ENCODE data around the gene EMP1. TPM values are rescaled to one million over a fixed set of nuclear protein-coding genes. Genes with fewer than 3 reads are reported as not detected.

Gene EMP1
- total RNA-seq, 1 donor from 2014 or later: 163 TPM

- Mint-ChIP-seq H3K4me1 (ENCODE audit: unreplicated experiment) (peaks cover 82% of the 10 kb centered on the region), H3K27me3 (ENCODE audit: unreplicated experiment) (no peaks in the 10 kb centered on the region), H3K36me3 (ENCODE audit: unreplicated experiment) (peaks cover 5% of the 10 kb centered on the region), H3K27ac (ENCODE audit: unreplicated experiment) (peak overlapping the region; percentile 95), H3K4me3 (ENCODE audit: unreplicated experiment) (peak overlapping the region; percentile 84), H3K9me3 (ENCODE audit: unreplicated experiment) (no peaks in the 10 kb centered on the region)
- DNase-seq (ENCODE audit: extremely low spot score, unreplicated experiment): no peak
- TF ChIP-seq CTCF (IDR thresholded peaks at IDR 0.05): no peak
Measured at GRCh38 chr12:13197526-13198143, 1.1 kb downstream of the EMP1 start.

- no peak for TF ChIP-seq CTCF (IDR thresholded peaks at IDR 0.05)
- H3K27me3 Mint-ChIP-seq (ENCODE audit: unreplicated experiment): no peaks in the 10 kb centered on the region
Measured at GRCh38 chr12:13198241-13198640, 1.7 kb downstream of the EMP1 start.

GRCh38 chr12:13198876-13199275 lies 2.4 kb downstream of the EMP1 start:
- Mint-ChIP-seq H3K27ac (ENCODE audit: unreplicated experiment) (peak overlapping the region; percentile 95), H3K9me3 (ENCODE audit: unreplicated experiment) (no peaks in the 10 kb centered on the region), H3K4me1 (ENCODE audit: unreplicated experiment) (peaks cover 80% of the 10 kb centered on the region), H3K4me3 (ENCODE audit: unreplicated experiment) (peak overlapping the region; percentile 41), H3K36me3 (ENCODE audit: unreplicated experiment) (peaks cover 5% of the 10 kb centered on the region), H3K27me3 (ENCODE audit: unreplicated experiment) (no peaks in the 10 kb centered on the region)
- no peak for TF ChIP-seq CTCF (IDR thresholded peaks at IDR 0.05)
- DNase-seq (ENCODE audit: extremely low spot score, unreplicated experiment): no peak

More at GRCh38 chr12:13198241-13198640, 1.7 kb downstream of the EMP1 start:
- peak overlapping the region; percentile 84 for H3K4me3 Mint-ChIP-seq (ENCODE audit: unreplicated experiment)
- peak overlapping the region; percentile 95 for H3K27ac Mint-ChIP-seq (ENCODE audit: unreplicated experiment)
- H3K36me3 Mint-ChIP-seq (ENCODE audit: unreplicated experiment): peaks cover 5% of the 10 kb centered on the region
- peaks cover 80% of the 10 kb centered on the region for H3K4me1 Mint-ChIP-seq (ENCODE audit: unreplicated experiment)
- no peak for DNase-seq (ENCODE audit: extremely low spot score, unreplicated experiment)
- H3K9me3 Mint-ChIP-seq (ENCODE audit: unreplicated experiment): no peaks in the 10 kb centered on the region

- no peak for TF ChIP-seq CTCF (IDR thresholded peaks at IDR 0.05)
- peak overlapping the region; percentile 95 for H3K27ac Mint-ChIP-seq (ENCODE audit: unreplicated experiment)
- peaks cover 82% of the 10 kb centered on the region for H3K4me1 Mint-ChIP-seq (ENCODE audit: unreplicated experiment)
- peaks cover 5% of the 10 kb centered on the region for H3K36me3 Mint-ChIP-seq (ENCODE audit: unreplicated experiment)
- no peaks in the 10 kb centered on the region for H3K9me3 Mint-ChIP-seq (ENCODE audit: unreplicated experiment)
- H3K27me3 Mint-ChIP-seq (ENCODE audit: unreplicated experiment): no peaks in the 10 kb centered on the region
- H3K4me3 Mint-ChIP-seq (ENCODE audit: unreplicated experiment): peak overlapping the region; percentile 41
- DNase-seq (ENCODE audit: extremely low spot score, unreplicated experiment): no peak
Measured at GRCh38 chr12:13199592-13199991, 3.1 kb downstream of the EMP1 start.

GRCh38 chr12:13200841-13201240 lies 4.3 kb downstream of the EMP1 start:
- TF ChIP-seq CTCF (IDR thresholded peaks at IDR 0.05): no peak
- Mint-ChIP-seq H3K27ac (ENCODE audit: unreplicated experiment) (no peak overlapping the region), H3K27me3 (ENCODE audit: unreplicated experiment) (no peaks in the 10 kb centered on the region), H3K4me1 (ENCODE audit: unreplicated experiment) (peaks cover 82% of the 10 kb centered on the region), H3K36me3 (ENCODE audit: unreplicated experiment) (peaks cover 5% of the 10 kb centered on the region), H3K9me3 (ENCODE audit: unreplicated experiment) (no peaks in the 10 kb centered on the region), H3K4me3 (ENCODE audit: unreplicated experiment) (no peak overlapping the region)
- DNase-seq (ENCODE audit: extremely low spot score, unreplicated experiment): no peak

Data from osteocyte (in vitro differentiated cells).